HUES6 (cell line): ENCODE results near the gene RERG.

Experiments used
- H3K27ac ChIP-seq: 2 replicates; pipeline ENCODE4 v1.7.0; 2013; ENCODE audit warnings: low read depth, mild to moderate bottlenecking, low read length, inconsistent platforms
- H3K27me3 ChIP-seq: 2 replicates; pipeline ENCODE4 v1.6.1; 2013; ENCODE audit warnings: low read length; ENCODE audit not compliant: control insufficient read depth, insufficient read depth
- H3K36me3 ChIP-seq: 2 replicates; pipeline ENCODE4 v1.6.1; 2013; ENCODE audit warnings: low read length; ENCODE audit not compliant: control insufficient read depth, insufficient read depth
- H3K4me1 ChIP-seq: 2 replicates; pipeline ENCODE4 v1.6.1; 2013; ENCODE audit warnings: low read length; ENCODE audit not compliant: control insufficient read depth, insufficient read depth
- H3K4me3 ChIP-seq: 2 replicates; pipeline ENCODE4 v1.5.1; 2013; ENCODE audit warnings: low read depth, low read length
- H3K9ac ChIP-seq: one replicate; pipeline ENCODE4 v1.6.1; 2013; ENCODE audit warnings: mild to moderate bottlenecking, low read length
- H3K9me3 ChIP-seq: 2 replicates; pipeline ENCODE4 v1.6.1; 2013; ENCODE audit warnings: low read depth, low read length; ENCODE audit not compliant: control insufficient read depth, insufficient read depth

Gene RERG

GRCh38 chr12:15220915-15221885 lies at the start of gene RERG:
TSS of gene RERG (minus strand) at chr12:15221417. CDS start at chr12:15217489, 3,928 bp downstream.
- Histone ChIP-seq H3K9ac (peak within 1 kb of the TSS; percentile 54), H3K9me3 (no peaks in the 10 kb centered on the region), H3K4me1 (peaks cover 5% of the 10 kb centered on the region; the same call in 1 of the 2 replicates), H3K27me3 (peaks cover 26% of the 10 kb centered on the region), H3K27ac (no peak within 1 kb of the TSS), H3K36me3 (no peaks in the 10 kb centered on the region), H3K4me3 (peak within 1 kb of the TSS; percentile 69)

GRCh38 chr12:15270591-15270990 lies 49.4 kb upstream of the RERG start:
- H3K27ac ChIP-seq = no peak overlapping the region
- H3K4me1 ChIP-seq = no peaks in the 10 kb centered on the region
- no peaks in the 10 kb centered on the region for H3K36me3 ChIP-seq
- no peaks in the 10 kb centered on the region for H3K9me3 ChIP-seq
- no peak overlapping the region for H3K9ac ChIP-seq
- H3K27me3 ChIP-seq = no peaks in the 10 kb centered on the region
- H3K4me3 ChIP-seq = no peak overlapping the region

- H3K9me3 ChIP-seq = no peaks in the 10 kb centered on the region
- H3K27ac ChIP-seq = no peak overlapping the region
- no peaks in the 10 kb centered on the region for H3K27me3 ChIP-seq
- no peak overlapping the region for H3K9ac ChIP-seq
- no peaks in the 10 kb centered on the region for H3K36me3 ChIP-seq
- no peak overlapping the region for H3K4me3 ChIP-seq
- H3K4me1 ChIP-seq = no peaks in the 10 kb centered on the region
Observed at GRCh38 chr12:15268927-15269552, 47.8 kb upstream of the RERG start.

GRCh38 chr12:15268309-15268708 lies 47.1 kb upstream of the RERG start:
- Histone ChIP-seq H3K4me3 (no peak overlapping the region), H3K36me3 (no peaks in the 10 kb centered on the region), H3K27ac (no peak overlapping the region), H3K27me3 (no peaks in the 10 kb centered on the region), H3K9ac (no peak overlapping the region), H3K4me1 (no peaks in the 10 kb centered on the region), H3K9me3 (no peaks in the 10 kb centered on the region)

GRCh38 chr12:15265875-15266274 lies 44.7 kb upstream of the RERG start:
- H3K27ac ChIP-seq = no peak overlapping the region
- no peaks in the 10 kb centered on the region for H3K4me1 ChIP-seq
- H3K9ac ChIP-seq = no peak overlapping the region
- no peaks in the 10 kb centered on the region for H3K9me3 ChIP-seq
- H3K27me3 ChIP-seq = no peaks in the 10 kb centered on the region
- H3K4me3 ChIP-seq = no peak overlapping the region
- no peaks in the 10 kb centered on the region for H3K36me3 ChIP-seq

- H3K9ac ChIP-seq = no peak overlapping the region
- H3K4me3 ChIP-seq = no peak overlapping the region
- peaks cover 10% of the 10 kb centered on the region for H3K4me1 ChIP-seq
- H3K27me3 ChIP-seq = no peaks in the 10 kb centered on the region
- no peaks in the 10 kb centered on the region for H3K9me3 ChIP-seq
- no peak overlapping the region for H3K27ac ChIP-seq
- no peaks in the 10 kb centered on the region for H3K36me3 ChIP-seq
Observed at GRCh38 chr12:15256761-15257160, 35.5 kb upstream of the RERG start.

- Histone ChIP-seq H3K9me3 (no peaks in the 10 kb centered on the region), H3K4me3 (no peak overlapping the region), H3K36me3 (no peaks in the 10 kb centered on the region), H3K9ac (no peak overlapping the region), H3K4me1 (peaks cover 10% of the 10 kb centered on the region), H3K27me3 (no peaks in the 10 kb centered on the region), H3K27ac (no peak overlapping the region)
Observed at GRCh38 chr12:15253990-15254389, 32.8 kb upstream of the RERG start.

- no peaks in the 10 kb centered on the region for H3K4me1 ChIP-seq
- H3K9ac ChIP-seq = no peak overlapping the region
- no peaks in the 10 kb centered on the region for H3K36me3 ChIP-seq
- no peak overlapping the region for H3K4me3 ChIP-seq
- no peak overlapping the region for H3K27ac ChIP-seq
- no peaks in the 10 kb centered on the region for H3K27me3 ChIP-seq
- no peaks in the 10 kb centered on the region for H3K9me3 ChIP-seq
Observed at GRCh38 chr12:15244926-15245325, 23.7 kb upstream of the RERG start.

- H3K27me3 ChIP-seq = no peaks in the 10 kb centered on the region
- H3K36me3 ChIP-seq = no peaks in the 10 kb centered on the region
- H3K9me3 ChIP-seq = no peaks in the 10 kb centered on the region
- H3K9ac ChIP-seq = no peak overlapping the region
- no peaks in the 10 kb centered on the region for H3K4me1 ChIP-seq
- H3K4me3 ChIP-seq = no peak overlapping the region
- H3K27ac ChIP-seq = no peak overlapping the region
Observed at GRCh38 chr12:15244341-15244740, 23.1 kb upstream of the RERG start.

- H3K9me3 ChIP-seq = no peaks in the 10 kb centered on the region
- H3K9ac ChIP-seq = no peak overlapping the region
- H3K4me1 ChIP-seq = no peaks in the 10 kb centered on the region
- H3K4me3 ChIP-seq = no peak overlapping the region
- no peak overlapping the region for H3K27ac ChIP-seq
- no peaks in the 10 kb centered on the region for H3K36me3 ChIP-seq
- H3K27me3 ChIP-seq = no peaks in the 10 kb centered on the region
Observed at GRCh38 chr12:15243102-15243501, 21.9 kb upstream of the RERG start.

- no peaks in the 10 kb centered on the region for H3K27me3 ChIP-seq
Observed at GRCh38 chr12:15240898-15241297, 19.7 kb upstream of the RERG start.

More at GRCh38 chr12:15240898-15241297, 19.7 kb upstream of the RERG start:
- H3K36me3 ChIP-seq = no peaks in the 10 kb centered on the region
- no peaks in the 10 kb centered on the region for H3K4me1 ChIP-seq
- no peak overlapping the region for H3K9ac ChIP-seq
- H3K4me3 ChIP-seq = no peak overlapping the region
- H3K27ac ChIP-seq = no peak overlapping the region
- H3K9me3 ChIP-seq = no peaks in the 10 kb centered on the region
